Endothelial cell of umbilical vein (primary cell): ENCODE results near the gene MID1. TPM values are rescaled to one million over a fixed set of nuclear protein-coding genes. Genes with fewer than 3 reads are reported as not detected.

Experiments
- BruUV-seq: library from RNA; stranded (reverse); fragments of 400-500 nt; replicated peaks from 2 replicates; lab custom pipeline; 2021; lab: Mats Ljungman, UMichigan
- CTCF ChIA-PET: fragments of 300-600, 350-600 bp; sonication (Branson Sonifier 250); formaldehyde crosslinking; loops from one replicate; lab custom pipeline; 2021; ENCODE audit warnings: antibody characterized with exemption, inconsistent platforms; lab: Charles Lee
- POLR2A ChIA-PET: fragments of 300-600, 350-600 bp; sonication (Branson Sonifier 250); formaldehyde crosslinking; loops from one replicate; lab custom pipeline; 2021; ENCODE audit warnings: antibody characterized with exemption, inconsistent platforms; lab: Charles Lee
- DNase-seq: peaks from one replicate; pipeline ENCODE4 v3.0.0-alpha.2; 2011; ENCODE audit warnings: low read depth, low spot score
- FAIRE-seq: peaks from 2 replicates; lab custom pipeline; 2011; peaks lifted over from hg19 to GRCh38; lab: Jason Lieb, UNC
- H2AFZ ChIP-seq: 2 replicates; pipeline ENCODE4 v1.6.0; 2012; ENCODE audit warnings: low read depth, low read length, control low read depth, inconsistent platforms
- H3K27ac ChIP-seq: 2 replicates; pipeline ENCODE4 v1.5.1; 2011; ENCODE audit warnings: low read depth, mild to moderate bottlenecking, control low read depth, low read length, moderate library complexity; ENCODE audit not compliant: insufficient read depth
- H3K27me3 ChIP-seq, 2 experiments: 2 replicates each; pipeline versions ENCODE4 v1.6.0 to v1.6.1; 2011; ENCODE audit warnings: low read length in 2 of 2, mixed read lengths in 1 of 2; ENCODE audit not compliant: control insufficient read depth in 2 of 2, insufficient read depth in 2 of 2
- H3K36me3 ChIP-seq, 2 experiments: 2 replicates in 1 of 2; 3 replicates in 1 of 2; pipeline ENCODE4 v1.5.1; 2011; ENCODE audit warnings: low read length in 2 of 2, mild to moderate bottlenecking in 1 of 2, moderate library complexity in 1 of 2; ENCODE audit not compliant: control insufficient read depth in 2 of 2, insufficient read depth in 2 of 2; ENCODE audit errors: extremely low read depth in 1 of 2
- H3K4me1 ChIP-seq: 3 replicates; pipeline ENCODE4 v1.5.1; 2011; ENCODE audit warnings: mild to moderate bottlenecking, low read length; ENCODE audit not compliant: control insufficient read depth, insufficient read depth; ENCODE audit errors: extremely low read depth
- H3K4me2 ChIP-seq: 2 replicates; pipeline ENCODE4 v1.6.1; 2011; ENCODE audit warnings: low read length, control low read depth, mixed read lengths; ENCODE audit not compliant: insufficient read depth
- H3K4me3 ChIP-seq, 3 experiments: fragments of 200-600 bp in 1 of 3; sonication (generic), shearing (Covaris generic) in 1 of 3; replicated peaks in 1 of 3; 2 replicates each; pipeline ENCODE4 v1.5.1; 2011 to 2016; ENCODE audit warnings: control low read depth in 3 of 3, low read length in 3 of 3, mild to moderate bottlenecking in 2 of 3, inconsistent platforms in 1 of 3, low read depth in 1 of 3, moderate library complexity in 1 of 3; ENCODE audit not compliant: insufficient read depth in 1 of 3
- H3K79me2 ChIP-seq: 2 replicates; pipeline ENCODE4 v1.6.0; 2012; ENCODE audit warnings: low read length, inconsistent platforms; ENCODE audit not compliant: control insufficient read depth, insufficient read depth
- H3K9ac ChIP-seq: replicated peaks from 2 replicates; pipeline ENCODE3; 2011; ENCODE audit warnings: low read length, control low read depth; ENCODE audit not compliant: insufficient read depth; ENCODE audit errors: extremely low read depth
- H3K9me1 ChIP-seq: replicated peaks from 3 replicates; pipeline ENCODE4 v1.6.0; 2011; ENCODE audit warnings: mild to moderate bottlenecking, low read length; ENCODE audit not compliant: control insufficient read depth, insufficient read depth; ENCODE audit errors: extremely low read depth
- H3K9me3 ChIP-seq: replicated peaks from 2 replicates; pipeline ENCODE4 v1.5.1; 2012; ENCODE audit warnings: low read length, inconsistent platforms; ENCODE audit not compliant: control insufficient read depth, insufficient read depth
- H4K20me1 ChIP-seq: replicated peaks from 2 replicates; pipeline ENCODE3; 2011; ENCODE audit warnings: mild to moderate bottlenecking, low read length; ENCODE audit not compliant: control insufficient read depth, insufficient read depth; ENCODE audit errors: extremely low read depth
- CTCF ChIP-seq, 2 donors: IDR thresholded peaks; 1 replicate in 1 of 2; 2 replicates in 1 of 2; pipeline ENCODE4 v1.5.1; 2011; ENCODE audit warnings: low read length in 2 of 2, mild to moderate bottlenecking in 2 of 2, moderate library complexity in 2 of 2, control low read depth in 1 of 2, inconsistent platforms in 1 of 2, low read depth in 1 of 2; ENCODE audit not compliant: insufficient read depth in 1 of 2; ENCODE audit errors: extremely low read depth in 1 of 2
- EZH2 ChIP-seq: IDR thresholded peaks from 2 replicates; pipeline ENCODE4 v1.6.1; 2012; ENCODE audit warnings: borderline replicate concordance, low read depth, mild to moderate bottlenecking, moderate library complexity, low read length, inconsistent platforms; ENCODE audit not compliant: severe bottlenecking
- FOS ChIP-seq: IDR thresholded peaks from 2 replicates; pipeline ENCODE4 v1.6.1; 2011; ENCODE audit warnings: mild to moderate bottlenecking, low read length, moderate library complexity, borderline replicate concordance; ENCODE audit not compliant: insufficient read depth
- GATA2 ChIP-seq: IDR thresholded peaks from 2 replicates; pipeline ENCODE4 v1.7.0; 2011; ENCODE audit warnings: low read depth, mild to moderate bottlenecking, moderate library complexity, mixed read lengths, low read length; ENCODE audit not compliant: insufficient read length, insufficient read depth
- JUN ChIP-seq: IDR thresholded peaks from 2 replicates; pipeline ENCODE4 v1.6.1; 2011; ENCODE audit warnings: borderline replicate concordance, low read depth; ENCODE audit not compliant: insufficient read length, insufficient read depth
- MYC ChIP-seq: IDR thresholded peaks from one replicate; pipeline ENCODE4 v1.6.1; 2011; ENCODE audit warnings: mild to moderate bottlenecking, low read depth, low read length
- POLR2A ChIP-seq: IDR thresholded peaks from 2 replicates; pipeline ENCODE4 v1.6.1; 2012; ENCODE audit warnings: low read depth, mild to moderate bottlenecking, control low read depth, low read length
- POLR2AphosphoS5 ChIP-seq: IDR thresholded peaks from 2 replicates; pipeline ENCODE4 v1.6.1; 2012; ENCODE audit warnings: low read depth, mild to moderate bottlenecking, control low read depth, low read length, moderate library complexity; ENCODE audit not compliant: insufficient read depth
- dilution Hi-C: fragments of 300-500 bp; cut with MboI; formaldehyde crosslinking; loops from one replicate; pipeline ENCODE4 v1.15.0; 2019; ENCODE audit warnings: low sequenced_read_pairs; ENCODE audit not compliant: extremely low pct_ligation_motif_present
- intact Hi-C: fragments of 100-400 bp; cut with micrococcal nuclease; formaldehyde crosslinking; loops from one replicate; pipeline ENCODE4 v1.10.0; 2022
- polyA plus RNA-seq, 4 experiments: library from polyadenylated mRNA; depleted of rRNA in 3 of 4; stranded (reverse) in 3 of 4; unstranded in 1 of 4; fragments of >200 nt; gene quantifications; 2 replicates each; pipeline versions ENCODE4 v1.2.1 to v1.2.3, GENCODE V29; 2011 to 2012; ENCODE audit warnings: missing spikeins in 1 of 4
- total RNA-seq: library from RNA; stranded (reverse); gene quantifications from 2 replicates; pipeline ENCODE4 v1.2.3, GENCODE V29; 2021
- TF ChIP-seq, protein P1 (sequence below): IDR thresholded peaks from 2 replicates; pipeline ENCODE4 v1.6.1; 2011; ENCODE audit not compliant: insufficient read depth, insufficient read length

The MID1 gene
- total and polyA plus RNA-seq, 2 donors (not counting 3 experiments of a cell fraction or from before 2014, with no cell fraction given), result 21.3 to 29.8 TPM

- dilution Hi-C loops, result no loop called here
Observed at GRCh38 chrX:10467793-10468192, 152.6 kb downstream of the MID1 start.

DNA sequence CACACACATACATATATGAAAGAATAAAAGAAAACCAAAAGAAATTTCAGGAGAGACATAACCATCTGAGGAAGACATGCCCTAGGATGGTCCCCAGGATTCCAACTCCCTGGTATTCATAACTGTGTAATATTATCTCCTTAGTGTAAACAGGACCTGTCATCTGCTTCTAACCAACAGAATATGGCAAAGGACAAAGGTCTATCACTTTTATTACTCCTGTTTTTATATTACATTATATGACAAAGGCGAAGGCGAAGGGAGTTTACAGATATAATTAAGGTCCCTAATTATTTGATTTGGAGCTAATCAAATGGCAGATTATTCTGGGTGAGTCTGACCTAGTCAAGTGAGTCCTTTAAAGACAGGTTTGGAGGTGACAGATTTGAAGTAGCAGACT lies 155.1 kb downstream of the MID1 start:
- intact Hi-C loops, result no loop called here
- DNase-seq (no peak), FAIRE-seq (no peak)
- no peak overlapping the region for H3K9ac ChIP-seq
- no peaks in the 10 kb centered on the region for H3K9me3 ChIP-seq
- no peaks in the 10 kb centered on the region for H4K20me1 ChIP-seq
- dilution Hi-C loops, result no loop called here
- H3K4me3 ChIP-seq, result no peak overlapping the region
- H3K36me3 ChIP-seq, result no peaks in the 10 kb centered on the region
- no TSS peak for BruUV-seq
- H3K4me1 ChIP-seq, result no peaks in the 10 kb centered on the region
- TF ChIP-seq POLR2A (no peak), JUN (no peak), POLR2AphosphoS5 (no peak), FOS (no peak), GATA2 (no peak), MYC (no peak), CTCF (IDR thresholded peaks at IDR 0.05; ENCODE audit: extremely low read depth in 1 of 2, insufficient read depth in 1 of 2, low read depth in 1 of 2, low read length in 2 of 2) (no peak), EZH2 (no peak)
- TF ChIP-seq, protein P1, sequence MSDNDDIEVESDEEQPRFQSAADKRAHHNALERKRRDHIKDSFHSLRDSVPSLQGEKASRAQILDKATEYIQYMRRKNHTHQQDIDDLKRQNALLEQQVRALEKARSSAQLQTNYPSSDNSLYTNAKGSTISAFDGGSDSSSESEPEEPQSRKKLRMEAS, result no peak
- no peak overlapping the region for H3K27ac ChIP-seq
- no peaks in the 10 kb centered on the region for H3K27me3 ChIP-seq
- no peaks in the 10 kb centered on the region for H3K79me2 ChIP-seq
- no peak overlapping the region for H3K4me2 ChIP-seq
- ChIA-PET CTCF (no interaction called here), POLR2A (no interaction called here)
- H3K9me1 ChIP-seq, result no peaks in the 10 kb centered on the region
- H2AFZ ChIP-seq, result no peak overlapping the region

More at GRCh38 chrX:10467793-10468192, 152.6 kb downstream of the MID1 start:
- Histone ChIP-seq H3K9me3 (no peaks in the 10 kb centered on the region), H3K27me3 (no peaks in the 10 kb centered on the region), H3K9ac (no peak overlapping the region), H3K27ac (no peak overlapping the region), H2AFZ (no peak overlapping the region), H3K4me1 (no peaks in the 10 kb centered on the region), H3K4me3 (no peak overlapping the region), H3K4me2 (no peak overlapping the region), H4K20me1 (no peaks in the 10 kb centered on the region), H3K9me1 (no peaks in the 10 kb centered on the region), H3K36me3 (no peaks in the 10 kb centered on the region), H3K79me2 (no peaks in the 10 kb centered on the region)
- TF ChIP-seq, protein P1, result no peak
- TF ChIP-seq FOS (no peak), JUN (no peak), EZH2 (no peak), POLR2A (no peak), POLR2AphosphoS5 (no peak), MYC (no peak), GATA2 (no peak)
- DNase-seq (no peak), FAIRE-seq (no peak)
- BruUV-seq, result no TSS peak
- intact Hi-C loops, result no loop called here
- POLR2A ChIA-PET, result no interaction called here
- CTCF ChIA-PET, result interaction anchor here (1.2 kb wide), 1 partner anchor 130 kb away, joined by 3 read pairs; no protein-coding TSS in a partner anchor
